Heart right ventricle (tissue), 16 donors: ENCODE data around the gene ZNF101. TPM values are rescaled to one million over a fixed set of nuclear protein-coding genes. Genes with fewer than 3 reads are reported as not detected.

Experiments
- ATAC-seq, 8 donors: fragments of 200-7000 bp; cut with Tn5 transposase; one replicate each; pipeline ENCODE4 v1.9.1; 2020; ENCODE audit warnings: mild to moderate bottlenecking in 8 of 8, moderate library complexity in 8 of 8, moderate number of reproducible peaks in 1 of 8
- DNase-seq, 2 donors: peaks; one replicate each; pipeline ENCODE4 v3.0.0-alpha.2; 2020
- H3K27ac ChIP-seq, 10 donors: fragments of 200-600 bp; sonication (generic) in 2 of 10; one replicate each; pipeline versions ENCODE4 v1.5.0 to v1.8.0; 2020 to 2022; ENCODE audit warnings: mild to moderate bottlenecking in 3 of 10
- H3K27me3 ChIP-seq, 7 donors: fragments of 200-600 bp; one replicate each; pipeline ENCODE4 v1.8.0; 2021 to 2022; ENCODE audit warnings: mild to moderate bottlenecking in 2 of 7
- H3K36me3 ChIP-seq, 9 donors: fragments of 200-600 bp; sonication (generic) in 1 of 9; one replicate each; pipeline versions ENCODE4 v1.5.0 to v1.8.0; 2020 to 2022; ENCODE audit warnings: mild to moderate bottlenecking in 2 of 9
- H3K4me1 ChIP-seq, 9 donors: fragments of 200-600 bp; sonication (generic) in 1 of 9; one replicate each; pipeline versions ENCODE4 v1.5.0 to v1.8.0; 2020 to 2022; ENCODE audit warnings: mild to moderate bottlenecking in 4 of 9
- H3K4me3 ChIP-seq, 10 donors: fragments of 200-600 bp; sonication (generic) in 2 of 10; one replicate each; pipeline versions ENCODE4 v1.5.0 to v1.8.0; 2020 to 2022; ENCODE audit warnings: mild to moderate bottlenecking in 7 of 10, moderate library complexity in 2 of 10
- H3K9me3 ChIP-seq, 11 donors: fragments of 200-600 bp in 10 of 11; sonication (generic) in 2 of 11; one replicate each; pipeline versions ENCODE4 v1.5.0 to v1.8.0; 2013 to 2022; ENCODE audit warnings: mild to moderate bottlenecking in 2 of 11, control low read depth in 1 of 11, moderate library complexity in 1 of 11
- CTCF ChIP-seq, 9 donors: fragments of 200-600 bp; sonication (generic) in 2 of 9; IDR thresholded peaks; one replicate each; pipeline versions ENCODE4 v1.5.0 to v1.8.0; 2021 to 2022; ENCODE audit warnings: antibody characterized with exemption in 9 of 9, mild to moderate bottlenecking in 5 of 9, moderate library complexity in 1 of 9
- WGBS, 2 donors: extraction: QIAGEN DNeasy Blood & Tissue Kit; methylation state at CpG; one replicate each; pipeline ENCODE4 v1.1.7; 2013; ENCODE audit warnings: inconsistent platforms in 1 of 2; 5-methylcytosine and 5-hydroxymethylcytosine counted together
- intact Hi-C, 10 donors: fragments of 100-400 bp; cut with DNase I; formaldehyde crosslinking; loops; one replicate each; pipeline versions ENCODE4 v1.11.1 to v1.14.2; 2022
- polyA plus RNA-seq, 2 donors: library from polyadenylated mRNA; stranded (reverse); fragments of 200-250 nt; gene quantifications; one replicate each; pipeline ENCODE4 v1.2.3, GENCODE V29; 2013
- total RNA-seq, 10 donors: library from RNA; stranded (reverse); fragmentation: NEBNext Ultra II Directional in 3 of 10; extraction: Animal tissue kit (Norgen Biotek cat#: 25700) in 3 of 10; gene quantifications; one replicate each; pipeline versions ENCODE4 v1.2.1 to v1.2.4, GENCODE V29; 2021 to 2023
- donor health status: Arrhythmogenic right ventricular cardiomyopathy.
- donor health status: ischemic (EF 13 %, LVEDD 7.1; RV severe dilation, severe dysfunction).
- donor health status: healthy with polysubstance abuse.
- donor health status: DM: no; HTN: yes; CAD: no.
- donor health status: DM: no; HTN: no; CAD: no.
- donor health status: ischemic (EF 25% LVEDD 6.9; RV normal size, moderate dysfunction).
- donor health status: ischemic (EF 25% LVEDD 5.7; RV mildly dilated, moderate dysfunction).
- donor health status: healthy.
- donor health status: DM: yes; HTN: yes; CAD: no.
- donor health status: Ischemic cardiomyopathy.
- donor health status: ischemic (EF 35%, LVEDD 5.7; RV mildly dilated, moderate dysfunction).
- donor health status: nonischemic (EF 11% LVEDD 7.7; RV severe dilation, severe dysfunction).
- donor health status: DM: yes; HTN: yes; CAD: no.
- donor health status: PGD.
- donor health status: ischemic (EF 29% LVEDD 5.4; RV normal size, mild dysfunction).
- donor health status: nonischemic (EF 23%, LVEDD 6.1; RV moderate dilation, normal function).

ZNF101 gene
- total and polyA plus RNA-seq, 12 donors: 2.5 to 6.9 (median 3.8) TPM

- H3K36me3 ChIP-seq: peaks cover 7 to 100% (median 66%) of the 10 kb centered on the region in 9 donors
- no peak for DNase-seq
- 90 to 95% methylated on average over 15 of the region's 15 CpGs for WGBS, 2 donors
Measured at GRCh38 chr19:19654441-19654840, 14.2 kb upstream of the ZNF101 start.

GRCh38 chr19:19655051-19655594 lies 13.5 kb upstream of the ZNF101 start:
- Histone ChIP-seq H3K27ac (no peak overlapping the region), H3K4me3 (no peak overlapping the region), H3K9me3 (no peaks in the 10 kb centered on the region), H3K4me1 (peaks cover 0 to 6% (median 0%) of the 10 kb centered on the region in 9 donors), H3K27me3 (no peaks in the 10 kb centered on the region), H3K36me3 (peaks cover 7 to 100% (median 65%) of the 10 kb centered on the region in 9 donors)
- DNase-seq (no peak), ATAC-seq (no peak)
- no peak for TF ChIP-seq CTCF (IDR thresholded peaks at IDR 0.05)
- intact Hi-C loops: no loop called here
- WGBS, 2 donors: 93 to 95% methylated on average over 22 of the region's 22 CpGs

More at GRCh38 chr19:19654441-19654840, 14.2 kb upstream of the ZNF101 start:
- Histone ChIP-seq H3K27me3 (no peaks in the 10 kb centered on the region), H3K9me3 (no peaks in the 10 kb centered on the region), H3K4me3 (no peak overlapping the region), H3K27ac (no peak overlapping the region), H3K4me1 (peaks cover 0 to 6% (median 0%) of the 10 kb centered on the region in 9 donors)
- intact Hi-C loops: no loop called here
- ATAC-seq: no peak
- no peak for TF ChIP-seq CTCF (IDR thresholded peaks at IDR 0.05)

- intact Hi-C loops: no loop called here
- ATAC-seq: no peak
Measured at GRCh38 chr19:19655641-19656343, 12.8 kb upstream of the ZNF101 start.

More at GRCh38 chr19:19655641-19656343, 12.8 kb upstream of the ZNF101 start:
- Histone ChIP-seq H3K27me3 (no peaks in the 10 kb centered on the region), H3K9me3 (no peaks in the 10 kb centered on the region), H3K27ac (no peak overlapping the region), H3K4me3 (no peak overlapping the region), H3K36me3 (peaks cover 7 to 97% (median 65%) of the 10 kb centered on the region in 9 donors), H3K4me1 (peaks cover 0 to 6% (median 0%) of the 10 kb centered on the region in 9 donors)
- no peak for TF ChIP-seq CTCF (IDR thresholded peaks at IDR 0.05)
- WGBS, 2 donors: 92 to 93% methylated on average over 27 of the region's 27 CpGs
- no peak for DNase-seq
